ENCODE measurements around the gene STYX. TPM values are rescaled to one million over a fixed set of nuclear protein-coding genes. Genes with fewer than 3 reads are reported as not detected.
A peak's percentile ranks its signal among the peaks of the same experiment; 100 is the strongest.

STYX gene
- polyA plus RNA-seq, 3 donors: 15.6 to 17.1 (median 16.9) TPM

DNA sequence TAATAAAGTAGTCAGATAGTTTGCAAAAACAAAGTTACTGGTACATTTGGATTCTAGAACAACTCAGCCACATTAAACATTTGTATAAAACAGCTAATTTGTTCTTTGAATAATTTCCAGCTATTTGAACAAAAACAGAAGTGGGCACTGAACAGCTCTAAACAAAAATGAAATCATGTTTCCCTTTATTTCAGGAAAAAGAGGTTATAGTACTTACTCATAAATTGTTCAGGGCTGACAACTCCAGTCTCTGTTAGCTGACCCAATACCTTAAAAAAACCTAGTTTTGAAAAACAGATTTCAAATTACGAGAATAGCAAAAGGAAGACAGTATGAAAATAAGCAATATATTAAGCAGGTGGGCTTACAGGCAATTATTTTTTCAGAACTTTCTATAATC is 53.2 kb downstream of the STYX start:
- DNase-seq (ENCODE audit: low read depth in 3 of 3, low spot score in 2 of 3): no peak

DNA sequence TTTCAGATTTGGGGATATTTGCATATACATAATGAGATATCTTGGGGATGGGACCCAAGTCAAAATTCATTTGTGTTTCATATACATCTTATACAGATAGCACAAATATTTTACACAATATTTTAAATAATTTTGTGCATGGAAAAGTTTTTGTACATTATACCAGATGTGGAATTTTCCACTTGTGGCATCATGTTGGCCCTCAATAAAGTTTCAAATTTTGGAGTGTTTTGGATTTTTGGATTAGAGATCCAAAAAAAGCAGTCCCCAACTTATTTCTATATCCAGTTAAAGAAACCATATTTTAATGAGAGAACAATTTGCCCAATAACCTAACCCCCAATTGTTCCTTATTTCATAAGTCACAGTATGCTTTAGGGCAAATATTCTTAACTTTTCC is 56.9 kb downstream of the STYX start:
- DNase-seq (ENCODE audit: low read depth in 3 of 3, low spot score in 2 of 3): no peak

DNA sequence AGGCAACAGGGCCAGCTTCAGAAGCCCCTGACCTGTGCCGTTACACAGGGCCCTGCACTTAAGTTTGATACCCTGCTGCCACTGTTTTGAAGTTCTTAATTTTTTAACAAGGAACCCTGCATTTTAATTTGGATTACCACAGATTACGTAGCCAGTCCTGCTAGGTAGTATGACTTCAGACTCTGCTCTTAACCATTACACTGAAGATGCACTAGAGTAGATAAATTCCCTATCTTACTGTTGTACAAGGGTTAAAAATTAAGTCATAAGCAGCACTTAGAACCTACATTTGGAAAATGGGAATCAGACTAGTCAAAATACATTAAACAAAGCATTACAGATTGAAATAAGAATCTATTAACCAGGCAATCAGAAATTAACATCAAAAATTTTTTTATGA is 59.2 kb downstream of the STYX start:
- no peak for DNase-seq (ENCODE audit: low read depth in 3 of 3, low spot score in 2 of 3)

DNA sequence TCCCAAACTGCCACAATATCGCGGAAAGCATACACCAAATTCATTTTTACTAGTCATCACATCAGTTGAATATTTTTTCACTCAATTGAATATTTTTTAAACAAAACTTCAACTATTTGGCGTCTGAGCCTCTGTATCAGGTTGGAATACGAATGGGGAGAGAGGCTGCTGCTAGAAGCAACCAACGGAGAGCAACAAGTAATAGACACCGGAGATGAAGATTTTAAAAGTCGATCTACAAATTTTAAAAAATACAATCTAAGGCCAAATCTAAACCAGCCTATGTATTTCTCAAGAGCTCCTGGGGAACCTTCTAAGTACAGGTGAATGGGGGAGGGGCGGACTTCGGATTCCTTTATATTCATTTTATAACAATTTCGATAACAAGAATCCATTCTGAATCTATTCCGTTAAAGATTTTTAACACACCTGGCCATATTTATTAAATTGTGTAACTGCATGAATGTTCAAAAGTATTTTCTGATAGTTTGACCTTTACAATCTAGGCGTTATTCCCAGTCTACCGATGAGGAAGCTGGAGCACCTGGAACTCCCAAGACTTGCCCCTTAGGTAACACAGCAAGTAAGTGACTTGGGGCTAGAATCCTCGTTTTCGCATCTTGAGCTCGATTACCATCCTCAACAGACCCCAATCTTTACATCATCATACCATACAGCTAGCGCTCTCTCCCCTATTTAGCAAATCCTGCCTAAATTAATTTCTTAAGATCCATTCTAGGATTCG is 60.2 kb downstream of the STYX start:
- DNase-seq (ENCODE audit: low read depth in 3 of 3, low spot score in 2 of 3): no peak

DNA sequence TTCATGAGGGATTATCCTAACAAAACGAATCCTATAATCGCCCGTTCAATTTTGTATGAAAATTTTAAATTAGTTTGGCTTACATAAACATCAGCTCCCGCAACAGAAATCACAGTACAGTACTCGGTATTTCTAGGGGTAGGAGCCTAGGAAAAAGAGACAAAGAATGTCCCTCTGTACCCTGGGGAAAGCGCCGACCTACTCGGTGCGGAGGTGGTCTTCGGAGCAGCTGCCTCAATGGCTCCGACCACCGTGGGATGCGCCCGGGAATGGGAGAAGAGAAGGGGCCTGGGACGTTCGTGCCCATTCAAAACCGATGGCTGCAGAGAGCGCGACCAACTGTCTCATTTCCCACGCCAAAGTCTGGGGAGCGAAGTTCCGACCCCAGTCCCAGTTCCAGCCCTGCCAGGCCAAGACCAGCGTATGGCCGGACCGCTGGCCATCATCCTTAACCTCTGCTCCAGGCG is 60.8 kb downstream of the STYX start:
- no peak for DNase-seq (ENCODE audit: low read depth in 3 of 3, low spot score in 2 of 3)

DNA sequence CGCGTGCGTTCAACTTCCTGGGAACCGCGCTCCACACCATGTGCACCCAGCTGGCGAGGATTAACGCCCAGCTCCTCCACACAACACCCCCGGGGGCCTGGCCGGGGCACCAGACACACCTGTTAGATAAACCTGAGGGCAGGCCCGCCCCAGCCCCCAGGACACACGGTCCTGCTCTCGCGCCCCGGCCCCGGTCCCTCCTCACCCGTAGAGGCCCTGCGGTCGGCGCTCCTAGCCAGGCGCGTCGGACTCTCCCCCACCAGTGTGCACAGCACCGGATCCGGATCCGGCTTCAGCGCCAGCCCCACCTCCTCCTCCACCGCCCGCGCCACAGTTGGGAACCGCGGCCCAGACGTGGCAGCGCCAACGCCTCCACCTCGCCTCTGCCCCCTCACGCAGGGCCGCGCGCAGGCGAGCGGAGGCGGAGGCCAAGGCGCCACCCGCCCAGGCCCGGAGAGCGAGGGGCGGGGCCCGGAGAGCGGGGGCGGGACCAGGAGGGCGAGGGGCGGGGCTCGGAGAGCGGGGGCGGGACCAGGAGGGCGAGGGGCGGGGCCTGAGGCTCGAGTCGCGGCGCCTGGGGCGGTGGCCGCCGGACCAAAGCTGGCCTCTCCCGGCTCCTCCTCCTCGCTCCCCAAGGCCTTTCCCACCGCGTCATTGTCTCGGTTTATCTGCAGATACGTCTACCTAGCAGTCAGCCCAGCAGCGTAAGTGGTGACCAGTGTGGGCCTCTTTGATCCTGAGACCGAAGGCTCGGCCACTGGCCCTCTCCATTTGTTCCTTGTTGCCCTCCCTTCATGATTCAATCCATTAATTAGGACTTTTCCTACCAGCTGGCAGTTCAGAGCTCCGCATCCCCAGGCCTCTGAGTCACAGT is 61.5 kb downstream of the STYX start, which contains the start of gene GNPNAT1:
Gene GNPNAT1 (minus strand): TSS at position 385 of the 874 bp plus-strand sequence. CDS start 6,957 bp downstream, outside the sequence.
- DNase-seq (ENCODE audit: low read depth in 3 of 3, low spot score in 2 of 3): peak in 2 of 3 donors; percentile 63

DNA sequence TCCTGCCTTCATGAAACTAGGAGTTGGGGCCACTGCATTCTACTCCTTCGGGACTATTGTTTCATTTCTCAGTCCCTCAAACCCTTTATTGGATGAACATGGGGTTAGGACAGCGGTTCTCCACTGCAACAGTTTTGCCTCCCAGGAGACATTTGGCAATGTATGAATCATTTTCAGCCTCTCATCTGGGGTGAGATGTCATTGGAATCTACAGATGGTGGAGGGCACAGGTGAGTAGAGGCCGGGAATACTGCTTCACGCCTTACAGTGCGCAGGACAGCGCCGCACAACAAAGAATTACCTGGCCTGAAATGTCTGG is 62.1 kb downstream of the STYX start:
- no peak for DNase-seq (ENCODE audit: low read depth in 3 of 3, low spot score in 2 of 3)

DNA sequence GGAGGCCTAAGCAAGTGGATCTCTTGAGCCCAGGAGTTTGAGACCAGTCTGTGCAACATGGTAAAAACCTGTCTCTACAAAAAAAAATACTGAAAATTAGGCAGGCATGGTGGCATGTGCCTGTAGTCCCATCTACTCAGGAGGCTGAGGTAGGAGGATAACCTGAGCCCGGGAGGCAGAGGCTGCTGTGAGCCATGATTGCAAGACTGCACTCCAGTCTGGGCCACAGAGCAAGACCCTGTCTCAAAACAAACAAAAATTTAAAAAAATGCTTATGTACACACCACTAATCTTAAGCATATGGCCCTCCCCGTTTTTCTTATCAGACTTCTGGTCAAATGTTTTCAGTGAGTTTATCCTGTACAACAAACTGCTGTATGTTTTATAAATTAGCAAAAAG is 63.1 kb downstream of the STYX start:
- no peak for DNase-seq (ENCODE audit: low read depth in 3 of 3, low spot score in 2 of 3)

DNA sequence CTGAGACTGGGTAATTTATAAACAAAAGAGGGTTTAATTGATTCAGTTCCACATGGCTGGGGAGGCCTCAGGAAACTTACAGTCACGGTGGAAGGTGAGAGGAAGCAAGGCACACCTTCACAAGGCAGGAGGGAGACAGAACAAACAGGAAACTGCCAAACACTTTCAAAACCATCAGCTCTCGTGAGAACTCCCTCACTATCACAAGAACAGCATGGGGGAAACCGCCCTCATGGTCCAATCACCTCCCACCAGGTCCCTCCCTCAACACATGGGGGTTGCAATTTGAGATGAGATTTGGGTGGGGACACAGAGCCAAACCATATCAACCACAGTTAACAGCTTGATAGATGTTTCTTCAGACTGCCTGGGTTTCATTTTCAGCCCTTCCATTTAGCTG is 67.7 kb downstream of the STYX start:
- no peak for DNase-seq (ENCODE audit: low read depth in 3 of 3, low spot score in 2 of 3)

DNA sequence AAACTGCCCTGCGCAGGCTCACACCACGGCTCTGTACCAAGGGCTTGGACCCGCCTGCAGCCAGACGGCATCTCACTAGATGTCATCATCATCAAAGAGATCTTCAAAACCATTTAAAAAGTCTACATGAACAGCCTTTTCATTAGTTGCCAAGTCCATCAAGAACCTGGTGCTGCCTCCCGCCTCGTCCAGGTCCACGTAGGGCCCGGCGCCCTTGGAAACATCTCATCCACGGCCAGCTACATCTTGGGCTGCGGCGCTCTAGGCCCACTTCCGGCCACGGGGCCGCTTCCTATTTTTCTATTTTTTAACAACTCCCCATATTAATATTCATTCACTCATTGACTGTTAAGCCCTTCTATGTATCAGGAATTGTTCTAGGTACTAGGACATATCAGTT is 68.9 kb downstream of the STYX start:
- no peak for DNase-seq (ENCODE audit: low read depth in 3 of 3, low spot score in 2 of 3)

DNA sequence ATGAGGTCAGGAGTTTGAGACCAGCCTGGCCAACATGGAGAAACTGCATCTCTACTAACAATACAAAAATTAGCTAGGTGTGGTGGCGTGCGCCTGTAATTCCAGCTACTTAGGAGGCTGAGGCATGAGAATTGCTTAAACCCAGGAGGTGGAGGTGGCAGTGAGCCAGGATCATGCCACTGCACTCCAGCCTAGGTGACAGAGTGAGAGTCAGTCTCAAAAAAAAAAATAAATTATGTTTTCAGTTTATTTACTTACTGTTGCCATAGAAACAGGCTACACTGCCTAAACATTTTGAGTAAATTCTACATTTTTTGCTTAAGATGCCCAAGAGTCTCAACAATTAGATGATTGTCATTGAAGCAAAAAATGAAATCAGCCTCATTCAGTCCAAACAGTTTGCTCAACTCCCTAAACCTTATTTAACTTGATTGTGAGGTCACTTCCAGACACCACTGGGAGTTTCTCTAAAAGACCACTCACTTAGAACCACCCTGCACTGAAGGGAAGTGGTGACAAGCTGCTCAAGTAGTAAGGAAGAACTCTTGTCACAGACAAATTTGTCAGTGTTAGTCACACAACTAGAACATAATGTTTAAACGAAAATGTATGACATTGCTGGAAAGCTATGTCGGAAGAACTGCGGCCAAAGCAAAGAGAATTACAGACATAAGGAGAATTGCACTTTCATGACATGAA is 71.2 kb downstream of the STYX start:
- DNase-seq (ENCODE audit: low read depth in 3 of 3, low spot score in 2 of 3): no peak

DNA sequence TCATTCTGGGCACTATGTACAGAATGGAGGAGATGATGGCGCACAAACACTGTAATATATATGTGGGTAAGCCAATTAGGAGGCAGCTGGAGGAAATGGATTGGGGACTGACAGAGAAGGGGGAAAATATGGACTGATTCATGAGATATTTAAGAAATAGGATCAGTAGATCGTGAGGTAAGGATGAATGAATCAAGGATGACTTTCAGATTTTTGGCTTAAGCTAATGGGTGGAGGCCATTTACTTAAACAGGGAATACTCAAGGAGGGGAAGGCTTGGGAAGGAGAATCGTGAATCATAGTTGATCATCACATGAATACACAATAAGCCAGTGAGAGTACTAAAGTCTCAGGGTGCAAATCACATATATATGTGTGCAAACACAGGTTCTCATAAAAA is 72.6 kb downstream of the STYX start:
- DNase-seq (ENCODE audit: low read depth in 3 of 3, low spot score in 2 of 3): no peak

DNA sequence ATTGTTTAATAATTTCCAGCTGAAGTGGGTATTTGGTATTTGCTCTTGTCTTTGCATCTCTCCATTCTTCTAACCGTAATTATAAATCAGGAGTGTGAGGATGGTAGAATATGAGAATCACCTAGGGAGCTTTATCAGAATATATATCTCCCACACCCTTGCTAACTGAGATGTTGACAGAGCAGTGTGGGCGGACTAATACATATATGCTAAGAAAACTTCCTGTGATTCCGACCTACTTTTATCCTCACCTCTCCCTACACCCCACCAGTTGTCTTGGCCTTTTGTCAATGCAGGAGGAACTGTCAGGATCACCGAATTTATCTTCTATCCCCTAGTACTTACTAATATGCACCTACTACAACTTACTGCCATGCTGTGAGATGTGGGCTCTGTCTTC is 76.1 kb downstream of the STYX start:
- no peak for DNase-seq (ENCODE audit: low read depth in 3 of 3, low spot score in 2 of 3)

DNA sequence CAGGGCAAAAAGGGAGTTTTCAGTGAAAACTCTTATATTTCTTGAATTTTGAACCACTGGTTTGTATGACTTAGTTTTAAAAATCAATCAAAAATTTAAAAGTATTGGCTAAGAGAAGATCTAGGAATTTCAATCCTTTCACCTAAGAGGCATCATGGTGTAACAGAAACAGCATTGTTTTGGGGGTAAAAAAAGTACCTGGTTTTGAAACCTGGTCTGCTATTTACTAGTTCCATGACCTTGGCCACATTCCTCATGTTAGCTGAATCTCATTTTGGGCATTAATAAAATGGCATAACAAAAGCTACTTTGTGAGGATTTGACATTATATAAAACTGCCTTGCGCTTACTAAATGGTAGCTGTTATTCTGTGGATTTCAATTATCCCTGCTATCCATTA is 78.1 kb downstream of the STYX start:
- no peak for DNase-seq (ENCODE audit: low read depth in 3 of 3, low spot score in 2 of 3)

DNA sequence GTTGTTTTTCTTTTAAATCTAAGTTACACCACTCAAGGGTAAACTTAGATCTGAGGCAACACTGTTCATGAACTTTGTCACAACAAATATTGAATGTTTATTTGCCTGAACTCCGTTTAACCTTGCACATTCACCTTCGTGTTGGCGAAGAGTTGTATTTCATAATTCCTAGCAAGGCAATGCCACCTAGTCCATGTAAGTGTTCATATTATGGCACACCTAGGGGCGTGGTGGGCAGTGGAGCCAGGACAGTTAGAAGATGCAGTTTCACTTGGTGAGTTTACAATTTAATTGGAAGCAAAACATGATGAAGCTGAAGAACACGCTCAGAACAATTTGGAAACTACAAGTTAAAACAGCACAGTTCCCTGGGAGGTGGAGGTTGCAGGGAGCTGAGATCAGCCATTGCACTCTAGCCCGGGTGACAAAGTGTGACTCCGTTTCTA is 91.9 kb downstream of the STYX start:
- DNase-seq (ENCODE audit: low read depth in 3 of 3, low spot score in 2 of 3): no peak

DNA sequence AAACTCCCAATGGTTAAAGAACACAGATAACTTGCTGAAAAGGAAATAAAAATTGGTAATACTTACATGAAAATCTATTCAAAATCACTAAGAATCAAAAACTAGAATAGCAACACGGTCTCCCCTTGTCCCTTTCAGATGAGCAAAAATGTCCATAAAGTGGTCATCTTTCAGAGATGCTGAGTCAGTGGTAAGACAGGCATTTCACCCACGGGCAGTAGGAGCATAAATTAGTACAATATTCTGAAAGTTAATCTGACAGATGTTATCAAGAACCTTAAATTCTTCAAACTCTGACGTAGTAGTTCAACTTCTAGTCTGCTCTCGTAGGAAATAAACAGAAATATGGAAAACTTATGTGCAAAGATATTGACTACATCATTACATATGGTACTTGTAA is 94.5 kb downstream of the STYX start:
- DNase-seq (ENCODE audit: low read depth in 3 of 3, low spot score in 2 of 3): no peak

Other genes starting within 250 kb of the STYX start
- 10 to 100 TPM; 21.2 to 24.7 (median 23.5) TPM for gene TXNDC16, start 177.7 kb upstream of the STYX start, polyA plus RNA-seq (ENCODE audit: insufficient read length in 3 of 3)
- 1 to 10 TPM; 6.6 to 7.0 (median 6.9) TPM for gene GPR137C, start 177.3 kb upstream of the STYX start, polyA plus RNA-seq (ENCODE audit: insufficient read length in 3 of 3)
- 10 to 100 TPM; 23.3 to 27.3 (median 26.4) TPM for gene ERO1A, start 34.6 kb upstream of the STYX start, polyA plus RNA-seq (ENCODE audit: insufficient read length in 3 of 3)
- gene PSMC6, start 23.0 kb upstream of the STYX start, polyA plus RNA-seq (ENCODE audit: insufficient read length in 3 of 3): 100 to 1,000 TPM; 129 to 159 (median 152) TPM
- gene GNPNAT1, start 61.4 kb downstream of the STYX start, polyA plus RNA-seq (ENCODE audit: insufficient read length in 3 of 3): 10 to 100 TPM; 35.4 to 40.3 (median 37.8) TPM
- 100 to 1,000 TPM; 177 to 189 (median 185) TPM for gene FERMT2, start 220.9 kb downstream of the STYX start, polyA plus RNA-seq (ENCODE audit: insufficient read length in 3 of 3)

Data from right renal cortex interstitium (tissue), 3 donors.